ENCODE results near the gene PCNX1.

The PCNX1 gene

DNA sequence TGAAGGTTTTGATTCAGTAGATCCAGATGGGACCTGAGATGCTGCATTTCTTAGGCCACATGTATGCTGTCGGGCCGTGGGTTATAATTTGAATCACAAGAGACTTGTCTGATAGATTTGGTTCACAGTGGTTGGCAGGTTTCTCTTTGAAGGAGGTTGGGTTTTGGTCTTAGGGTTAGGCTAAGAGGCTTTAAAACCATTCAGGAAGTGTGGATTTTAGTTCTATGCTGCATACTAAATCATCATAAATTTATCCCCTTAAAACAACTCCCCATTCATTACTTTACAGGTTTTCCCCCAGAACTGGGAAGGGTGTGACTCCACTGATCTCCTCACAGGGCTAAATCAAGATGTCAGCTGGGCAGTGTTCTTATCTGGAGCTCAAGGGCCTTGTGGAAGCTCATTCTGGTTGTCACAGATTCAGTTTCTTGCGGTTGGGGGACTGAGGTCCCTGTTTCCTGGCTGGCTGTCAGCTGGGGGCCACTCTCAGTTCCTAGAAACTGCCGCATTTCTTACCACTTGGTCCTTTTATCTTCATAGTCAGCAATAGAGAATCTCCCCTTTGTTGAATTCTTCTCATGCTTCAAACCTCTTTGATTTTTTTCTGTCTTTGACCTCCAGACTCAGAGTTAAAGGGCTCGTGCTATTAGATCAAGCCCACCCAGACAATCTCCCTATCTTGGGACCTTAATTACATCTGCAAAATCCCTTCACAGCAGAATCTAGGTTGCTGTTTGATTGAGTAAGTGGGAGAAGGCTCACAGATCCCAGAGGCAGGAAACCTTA is 20.6 kb upstream of the PCNX1 start:
- Histone ChIP-seq H3K27me3 (ENCODE audit: insufficient read depth, poor library complexity, severe bottlenecking) (no peaks in the 10 kb centered on the region), H3K9me3 (ENCODE audit: severe bottlenecking) (no peaks in the 10 kb centered on the region), H3K4me1 (ENCODE audit: insufficient read depth, poor library complexity, severe bottlenecking) (peaks cover 39% of the 10 kb centered on the region), H3K4me3 (ENCODE audit: severe bottlenecking) (no peak overlapping the region), H3K36me3 (ENCODE audit: low read depth) (no peaks in the 10 kb centered on the region), H3K27ac (ENCODE audit: poor library complexity, severe bottlenecking) (peak overlapping the region; percentile 80)
- ATAC-seq (ENCODE audit: low read depth) (no peak), DNase-seq (ENCODE audit: low spot score) (no peak)
- TF ChIP-seq CTCF (IDR thresholded peaks at IDR 0.05; ENCODE audit: poor library complexity, severe bottlenecking), result no peak

DNA sequence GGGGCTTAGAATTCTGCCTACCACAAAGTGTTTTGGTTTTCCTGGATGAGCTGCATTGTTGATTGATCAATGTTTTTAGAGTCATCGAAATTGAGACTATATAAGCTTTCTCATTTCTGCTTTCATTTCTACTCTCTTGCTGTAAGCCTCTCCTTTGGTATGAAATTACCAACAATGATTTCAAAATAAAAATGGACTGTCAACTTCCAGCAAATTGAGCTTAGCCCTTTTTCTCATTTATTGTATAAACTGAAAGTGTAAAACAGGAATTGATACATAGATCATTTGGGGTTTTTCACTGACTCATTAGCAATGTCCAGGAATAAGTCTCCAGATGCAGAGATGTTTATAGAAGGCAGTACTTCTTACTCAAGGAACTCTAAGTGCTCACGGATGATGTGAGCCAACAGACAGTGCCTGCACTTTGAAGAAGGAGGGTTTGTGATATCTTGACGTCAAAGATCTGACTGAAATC is 20.0 kb upstream of the PCNX1 start:
- H3K4me3 ChIP-seq (ENCODE audit: severe bottlenecking), result no peak overlapping the region
- DNase-seq (ENCODE audit: low spot score) (no peak), ATAC-seq (ENCODE audit: low read depth) (no peak)
- H3K27me3 ChIP-seq (ENCODE audit: insufficient read depth, poor library complexity, severe bottlenecking), result no peaks in the 10 kb centered on the region
- H3K4me1 ChIP-seq (ENCODE audit: insufficient read depth, poor library complexity, severe bottlenecking), result peaks cover 39% of the 10 kb centered on the region
- no peaks in the 10 kb centered on the region for H3K9me3 ChIP-seq (ENCODE audit: severe bottlenecking)
- no peak for TF ChIP-seq CTCF (IDR thresholded peaks at IDR 0.05; ENCODE audit: poor library complexity, severe bottlenecking)
- peak overlapping the region; percentile 80 for H3K27ac ChIP-seq (ENCODE audit: poor library complexity, severe bottlenecking)
- no peaks in the 10 kb centered on the region for H3K36me3 ChIP-seq (ENCODE audit: low read depth)

DNA sequence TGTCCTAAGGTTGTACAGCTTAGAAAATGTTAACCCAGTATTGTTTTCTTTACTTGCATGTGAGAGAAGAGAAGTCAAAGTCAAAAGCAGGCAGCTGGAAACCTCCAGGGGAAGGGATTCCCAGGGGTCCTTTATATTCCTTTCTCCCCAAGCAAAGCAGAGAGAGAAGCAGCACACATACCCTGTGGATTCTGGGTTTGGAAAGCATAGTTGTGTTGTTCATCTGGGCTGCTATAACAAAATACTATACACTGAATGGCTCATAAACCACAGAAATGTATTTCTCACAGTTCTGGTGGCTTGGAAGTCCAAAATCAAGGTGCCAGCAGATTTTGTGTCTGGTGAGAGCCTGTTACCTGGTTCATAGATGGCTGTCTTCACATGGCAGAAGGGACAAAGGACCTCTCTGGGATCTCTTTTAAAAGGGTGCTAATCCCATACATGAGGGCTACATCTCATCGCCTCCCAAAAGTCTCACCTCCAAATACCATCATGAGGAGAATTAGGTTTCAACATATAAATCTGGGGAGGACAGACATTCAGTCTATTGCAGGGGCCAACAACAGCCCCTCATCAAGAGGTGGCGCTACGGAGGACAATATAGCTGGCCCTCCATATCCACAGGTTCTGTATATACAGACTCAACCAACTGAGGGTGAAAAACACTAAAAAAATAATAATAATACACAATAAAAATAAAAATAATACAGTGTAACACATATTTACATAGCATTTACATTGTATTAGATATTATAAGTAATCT is 19.3 kb upstream of the PCNX1 start:
- ATAC-seq (ENCODE audit: low read depth) (no peak), DNase-seq (ENCODE audit: low spot score) (no peak)
- no peak overlapping the region for H3K4me3 ChIP-seq (ENCODE audit: severe bottlenecking)
- TF ChIP-seq CTCF (IDR thresholded peaks at IDR 0.05; ENCODE audit: poor library complexity, severe bottlenecking), result no peak
- H3K27ac ChIP-seq (ENCODE audit: poor library complexity, severe bottlenecking), result peak overlapping the region; percentile 80
- H3K4me1 ChIP-seq (ENCODE audit: insufficient read depth, poor library complexity, severe bottlenecking), result peaks cover 38% of the 10 kb centered on the region
- no peaks in the 10 kb centered on the region for H3K36me3 ChIP-seq (ENCODE audit: low read depth)
- H3K9me3 ChIP-seq (ENCODE audit: severe bottlenecking), result no peaks in the 10 kb centered on the region
- no peaks in the 10 kb centered on the region for H3K27me3 ChIP-seq (ENCODE audit: insufficient read depth, poor library complexity, severe bottlenecking)

DNA sequence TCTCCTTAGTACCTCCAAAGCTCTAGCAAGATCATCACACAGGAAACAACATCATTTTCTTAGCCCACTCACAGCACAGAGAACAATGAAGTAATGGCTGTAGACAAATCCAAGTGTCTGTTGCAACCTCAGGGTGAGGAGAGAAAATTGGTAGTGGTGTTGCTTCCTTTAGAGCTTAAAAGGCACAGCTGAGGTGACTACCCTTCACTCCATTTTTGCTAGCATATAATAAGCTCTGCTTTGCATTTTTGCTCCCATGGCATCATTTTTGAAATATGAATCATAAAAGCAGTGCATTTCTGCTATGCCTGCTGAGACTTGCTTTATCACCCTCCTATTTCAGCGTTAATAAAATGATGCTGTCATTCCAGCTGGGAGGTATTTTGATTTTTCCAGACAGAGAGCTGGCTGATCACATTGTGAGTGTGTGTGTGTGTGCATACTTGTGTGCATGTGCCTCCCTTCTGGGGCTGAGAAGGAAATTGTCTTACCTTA is 18.5 kb upstream of the PCNX1 start:
- Histone ChIP-seq H3K9me3 (ENCODE audit: severe bottlenecking) (no peaks in the 10 kb centered on the region), H3K27ac (ENCODE audit: poor library complexity, severe bottlenecking) (peak overlapping the region; percentile 80), H3K27me3 (ENCODE audit: insufficient read depth, poor library complexity, severe bottlenecking) (no peaks in the 10 kb centered on the region), H3K4me1 (ENCODE audit: insufficient read depth, poor library complexity, severe bottlenecking) (peaks cover 31% of the 10 kb centered on the region), H3K36me3 (ENCODE audit: low read depth) (no peaks in the 10 kb centered on the region), H3K4me3 (ENCODE audit: severe bottlenecking) (no peak overlapping the region)
- ATAC-seq (ENCODE audit: low read depth), result peak; percentile 85
- no peak for TF ChIP-seq CTCF (IDR thresholded peaks at IDR 0.05; ENCODE audit: poor library complexity, severe bottlenecking)
- no peak for DNase-seq (ENCODE audit: low spot score)

Measured in RWPE2 (cell line).